Jurkat, Clone E6-1 (cell line): ENCODE data around the gene PNKD.

Experiments
- DNase-seq: peaks from one replicate; pipeline ENCODE4 v3.0.0-alpha.2; 2011; ENCODE audit warnings: low read depth, low spot score
- H3K4me3 ChIP-seq: 2 replicates; pipeline ENCODE4 v1.5.1; 2011; ENCODE audit warnings: mild to moderate bottlenecking, low read length, control low read depth, moderate library complexity

Gene PNKD

GRCh38 chr2:218327451-218328210 lies 57.3 kb downstream of the PNKD start:
- no peak overlapping the region for H3K4me3 ChIP-seq
- DNase-seq = no peak

- H3K4me3 ChIP-seq = no peak overlapping the region
- no peak for DNase-seq
Measured at GRCh38 chr2:218328294-218328693, 58.0 kb downstream of the PNKD start.

DNA sequence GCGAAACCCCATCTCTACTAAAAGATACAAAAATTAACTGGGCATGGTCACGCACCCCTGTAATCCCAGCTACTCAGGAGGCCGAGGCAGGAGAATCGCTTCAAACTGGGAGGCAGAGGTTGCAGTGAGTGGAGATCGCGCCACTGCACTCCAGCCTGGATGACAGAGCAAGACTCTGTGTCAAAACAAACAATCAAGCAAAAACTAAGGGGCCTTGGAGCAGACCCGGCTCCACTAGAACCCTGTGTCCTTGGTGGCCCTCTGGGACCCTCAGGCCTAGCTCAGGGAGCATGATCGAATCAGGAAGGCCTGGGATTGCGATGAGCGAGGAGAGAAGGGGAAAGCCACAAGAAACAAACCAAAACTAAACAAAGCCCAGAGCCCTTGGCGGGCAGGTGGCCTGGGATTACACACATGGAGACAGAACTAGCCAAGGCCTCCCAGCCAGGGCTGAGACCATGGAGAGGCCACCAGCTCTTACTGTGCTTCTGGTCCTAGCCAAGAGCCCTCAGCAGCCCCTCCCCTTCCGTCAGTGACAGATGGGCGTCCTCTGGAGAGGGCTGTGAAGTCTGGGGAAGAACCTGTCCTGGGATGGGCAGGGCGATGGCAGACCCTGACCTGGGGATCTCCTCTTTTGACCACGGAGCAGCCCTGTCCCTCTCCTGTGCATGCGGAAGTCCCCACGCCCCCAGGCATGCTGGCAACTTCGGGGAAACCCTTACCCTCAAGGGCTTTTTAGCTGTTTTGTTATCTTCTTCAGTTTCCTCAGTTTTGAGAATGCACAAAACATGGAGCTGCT lies 58.9 kb downstream of the PNKD start:
- DNase-seq = no peak

GRCh38 chr2:218329826-218330593 lies 59.7 kb downstream of the PNKD start:
- DNase-seq = no peak
- H3K4me3 ChIP-seq = no peak overlapping the region

More for the DNA sequence above, 58.9 kb downstream of the PNKD start:
- no peak overlapping the region for H3K4me3 ChIP-seq

DNA sequence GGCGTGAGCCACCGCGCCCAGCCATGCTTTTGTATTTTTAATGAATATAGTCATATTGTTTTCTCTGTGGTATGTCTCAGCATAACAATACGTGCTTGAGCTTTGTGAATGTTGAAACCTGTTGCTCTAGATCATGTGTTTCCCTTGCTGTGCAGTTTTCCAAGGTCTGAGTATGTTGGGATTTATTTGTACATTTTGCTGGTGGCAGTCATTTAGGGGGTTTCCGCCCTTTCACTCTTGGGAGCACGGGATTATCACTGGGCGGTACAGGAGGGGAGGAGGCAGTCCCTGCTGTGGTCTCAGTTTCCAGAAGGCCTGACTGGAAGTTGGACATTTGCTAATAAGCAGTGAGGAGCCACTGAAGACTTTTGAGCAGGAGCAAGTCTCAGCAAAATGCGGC lies 61.4 kb downstream of the PNKD start:
- no peak overlapping the region for H3K4me3 ChIP-seq

DNA sequence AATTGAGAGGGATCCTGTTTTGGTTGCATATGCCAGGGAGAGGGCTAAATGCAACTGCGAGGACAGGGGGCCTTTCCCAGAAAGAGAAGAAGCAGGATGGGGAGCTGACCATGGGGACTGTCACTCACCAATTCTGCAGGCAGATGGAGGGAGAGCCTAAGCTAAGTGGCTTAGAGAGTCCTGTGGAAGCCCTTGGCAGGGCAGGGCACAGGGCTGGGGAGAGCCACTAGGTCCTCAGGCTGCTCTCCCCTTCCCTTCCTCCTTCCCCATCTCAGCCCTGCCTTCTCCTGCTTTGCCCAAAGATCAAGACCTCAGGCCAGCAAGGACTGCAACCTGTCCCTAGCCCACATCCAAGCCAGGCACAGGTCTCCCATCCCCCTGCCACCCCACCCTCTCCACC lies 62.0 kb downstream of the PNKD start:
- DNase-seq = no peak
- no peak overlapping the region for H3K4me3 ChIP-seq

More for the DNA sequence above, 61.4 kb downstream of the PNKD start:
- DNase-seq = no peak

DNA sequence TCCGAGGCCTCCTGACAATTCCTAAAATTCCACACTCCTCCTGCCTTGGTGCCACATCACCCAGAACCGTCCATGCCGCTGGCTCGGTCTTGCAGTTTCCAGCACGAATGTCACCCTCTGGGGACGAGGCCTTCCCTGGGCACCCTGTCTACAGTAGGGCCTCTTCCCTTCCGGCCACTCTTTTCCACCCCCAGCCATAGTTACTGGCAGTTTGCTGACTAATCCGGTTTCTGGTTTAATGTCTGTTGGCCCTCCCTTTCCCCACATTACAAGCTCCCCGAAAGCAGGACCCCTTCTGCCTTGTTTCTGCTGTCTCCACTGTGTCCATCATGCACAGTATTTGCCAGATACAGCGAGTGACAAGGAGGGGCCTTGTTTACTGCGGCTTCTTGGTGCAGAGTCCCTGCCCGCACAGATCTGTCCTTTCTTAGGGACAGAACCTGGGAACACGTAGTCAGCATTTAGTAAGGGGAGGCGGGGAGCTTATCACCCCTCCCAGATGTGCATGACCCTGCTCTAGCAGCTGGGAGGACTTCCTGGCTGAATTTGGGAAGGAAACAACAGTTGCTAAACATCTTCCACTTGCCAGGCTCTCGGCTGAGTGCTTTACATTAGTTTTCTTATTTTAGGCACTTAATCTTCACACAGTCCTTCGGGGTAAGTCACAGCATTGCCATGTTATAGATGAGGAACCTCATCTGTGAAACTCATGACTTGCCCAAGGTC lies 62.8 kb downstream of the PNKD start:
- H3K4me3 ChIP-seq = no peak overlapping the region
- no peak for DNase-seq

DNA sequence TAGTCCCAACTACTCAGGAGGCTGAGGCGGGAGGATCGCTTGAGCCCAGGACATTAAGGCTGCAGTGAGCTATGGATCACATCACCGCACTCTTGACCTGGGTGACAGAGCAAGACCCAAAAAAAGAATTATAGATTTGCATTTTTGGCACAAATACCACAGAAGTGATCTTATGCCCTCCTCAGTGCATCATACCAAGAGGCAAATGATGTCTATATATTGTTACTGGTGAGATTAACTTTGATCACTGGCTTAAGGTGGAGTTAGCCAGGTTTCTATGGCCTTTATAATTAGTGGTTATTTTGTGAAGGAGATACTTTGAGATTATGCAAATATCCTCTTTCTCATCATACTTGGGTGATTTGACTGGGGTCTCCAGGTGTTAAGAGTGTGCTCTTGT lies 64.2 kb downstream of the PNKD start:
- no peak for DNase-seq
- H3K4me3 ChIP-seq = no peak overlapping the region

- no peak overlapping the region for H3K4me3 ChIP-seq
Measured at GRCh38 chr2:218340656-218341055, 70.3 kb downstream of the PNKD start.

DNA sequence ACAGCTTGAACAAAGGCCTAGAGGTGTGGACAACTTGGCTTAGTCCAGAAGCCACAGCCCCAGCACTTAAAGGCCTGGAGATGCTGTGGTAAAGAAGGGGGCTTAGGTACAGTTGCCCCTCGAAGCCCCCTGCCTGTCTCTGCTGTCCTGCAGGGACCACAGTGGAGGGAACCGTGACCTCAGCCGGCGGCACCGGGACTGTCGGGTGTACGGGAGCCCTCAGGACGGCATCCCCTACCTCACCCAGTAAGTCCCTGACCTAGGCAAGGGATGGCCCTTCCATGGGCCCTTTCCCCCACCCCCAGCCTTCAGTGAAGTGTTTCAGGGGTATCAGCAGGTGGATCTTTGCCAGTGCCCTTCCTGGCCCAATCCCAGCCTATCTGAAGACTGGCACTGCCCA lies 71.1 kb downstream of the PNKD start:
- no peak for DNase-seq
- no peak overlapping the region for H3K4me3 ChIP-seq

More at GRCh38 chr2:218340656-218341055, 70.3 kb downstream of the PNKD start:
- DNase-seq = no peak

GRCh38 chr2:218342837-218343236 lies 72.5 kb downstream of the PNKD start:
- H3K4me3 ChIP-seq = no peak overlapping the region
- DNase-seq = no peak

DNA sequence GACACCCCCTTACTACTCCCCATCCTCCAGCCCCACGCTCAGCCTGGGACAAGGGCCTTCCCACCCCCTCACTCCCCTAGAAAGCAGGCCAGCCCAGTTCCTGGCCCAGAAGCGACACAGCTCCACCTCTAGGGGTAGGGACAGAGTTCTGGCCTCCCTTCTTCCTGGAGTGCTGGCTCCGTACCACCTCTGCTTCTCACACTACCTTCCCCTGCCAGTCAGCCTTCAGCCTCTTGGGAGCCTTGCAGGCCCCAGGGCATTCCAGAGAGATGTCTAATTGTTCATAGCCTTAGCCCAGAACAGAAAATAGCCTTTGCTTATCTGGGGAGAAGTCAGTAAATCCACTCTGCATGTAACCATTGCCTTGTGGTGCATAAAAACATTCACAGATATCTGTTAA lies 73.3 kb downstream of the PNKD start:
- DNase-seq = no peak
- H3K4me3 ChIP-seq = no peak overlapping the region

DNA sequence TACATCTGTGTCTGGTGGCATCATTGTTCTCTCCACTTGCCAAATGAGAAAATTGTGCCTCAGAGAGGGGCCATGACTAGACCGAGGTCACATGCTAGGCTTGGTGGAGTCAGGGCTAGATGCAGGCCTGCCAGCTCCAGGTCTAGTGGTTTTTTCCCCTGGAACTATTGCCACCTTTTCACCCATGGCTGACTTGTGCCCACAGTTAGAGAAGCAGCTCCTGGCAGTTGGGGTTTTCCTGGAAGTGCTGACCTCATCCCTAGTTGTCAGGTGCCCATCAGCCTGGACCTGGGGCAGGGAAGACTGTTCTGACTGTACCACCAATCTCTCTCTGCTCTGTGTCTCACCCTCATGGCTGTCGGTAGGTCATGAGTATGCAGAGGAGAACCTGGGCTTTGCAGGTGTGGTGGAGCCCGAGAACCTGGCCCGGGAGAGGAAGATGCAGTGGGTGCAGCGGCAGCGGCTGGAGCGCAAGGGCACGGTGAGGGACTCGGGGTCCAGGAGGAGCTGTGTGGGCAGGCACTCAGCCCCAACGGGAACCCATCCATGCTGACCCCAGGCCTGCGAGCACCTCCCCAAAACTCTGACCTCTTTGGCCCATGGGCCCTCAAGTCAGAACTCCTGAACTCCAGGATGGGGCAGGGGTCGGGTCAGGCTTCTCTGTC lies 73.9 kb downstream of the PNKD start:
- no peak overlapping the region for H3K4me3 ChIP-seq
- no peak for DNase-seq

DNA sequence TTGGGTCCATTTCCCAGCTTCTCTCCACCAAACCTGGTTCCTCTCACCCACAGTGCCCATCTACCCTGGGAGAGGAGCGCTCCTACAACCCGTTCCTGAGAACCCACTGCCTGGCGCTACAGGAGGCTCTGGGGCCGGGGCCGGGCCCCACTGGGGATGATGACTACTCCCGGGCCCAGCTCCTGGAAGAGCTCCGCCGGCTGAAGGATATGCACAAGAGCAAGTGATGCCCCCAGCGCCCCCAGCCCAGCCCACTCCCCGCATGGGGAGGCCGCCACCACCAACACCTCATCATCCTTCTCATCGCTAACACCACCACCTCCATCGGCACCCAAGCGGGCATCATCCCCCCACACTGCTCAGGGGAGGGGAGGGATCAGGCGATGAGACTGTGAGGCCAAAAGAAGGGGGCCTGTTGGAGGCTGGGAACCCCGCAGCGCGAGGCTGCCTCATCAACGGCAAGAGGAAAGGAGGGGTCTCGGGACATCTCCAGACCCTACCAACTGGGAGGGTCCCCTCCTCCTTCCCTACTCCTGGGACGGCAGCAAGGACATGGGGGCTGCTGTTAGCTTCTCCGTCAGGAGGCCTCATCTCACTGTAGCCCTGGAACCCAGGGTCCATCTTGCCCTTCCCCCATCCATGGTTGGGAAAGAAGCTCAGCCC lies 74.6 kb downstream of the PNKD start:
- DNase-seq = no peak
- no peak overlapping the region for H3K4me3 ChIP-seq

- DNase-seq = no peak
- H3K4me3 ChIP-seq = no peak overlapping the region
Measured at GRCh38 chr2:218345491-218346236, 75.3 kb downstream of the PNKD start.

GRCh38 chr2:218347172-218347571 lies 76.9 kb downstream of the PNKD start:
- DNase-seq = no peak
- no peak overlapping the region for H3K4me3 ChIP-seq

- no peak overlapping the region for H3K4me3 ChIP-seq
- DNase-seq = no peak
Measured at GRCh38 chr2:218354045-218354444, 83.7 kb downstream of the PNKD start.
